Measurements from ENCODE around the gene CEP126.

DNA sequence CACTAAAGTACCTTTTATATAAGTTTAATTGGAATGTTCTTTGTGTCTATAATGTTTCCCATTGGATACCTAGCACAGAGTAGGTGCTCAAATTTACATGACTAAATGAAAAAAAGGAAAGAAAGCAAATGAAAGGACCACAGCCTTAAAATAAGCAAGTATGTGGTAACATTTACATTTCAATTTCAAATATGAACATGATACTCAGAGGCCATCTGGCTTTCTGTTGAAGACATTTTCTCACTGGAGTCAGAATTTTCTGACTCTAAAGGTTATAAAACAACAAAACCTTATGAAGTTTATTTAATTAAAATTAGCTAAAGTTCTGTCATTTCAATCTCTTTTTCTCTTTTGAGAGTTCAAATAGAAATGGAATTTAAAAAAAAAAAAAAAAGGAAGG lies 2.4 kb downstream of the CEP126 start:
- no peak for TF ChIP-seq CTCF (IDR thresholded peaks at IDR 0.05; ENCODE audit: insufficient read depth, low read length)
- TF ChIP-seq POLR2AphosphoS5 (IDR thresholded peaks at IDR 0.05; ENCODE audit: low read depth), result no peak
- TF ChIP-seq REST (IDR thresholded peaks at IDR 0.05; ENCODE audit: insufficient replicate concordance, low read depth), result no peak
- TF ChIP-seq SPI1 (IDR thresholded peaks at IDR 0.05; ENCODE audit: borderline replicate concordance, low read depth), result no peak

All from HL-60 (cell line).